Panc1 (cell line): ENCODE data around the gene BRD3OS. TPM values are rescaled to one million over a fixed set of nuclear protein-coding genes. Genes with fewer than 3 reads are reported as not detected.

Experiments used
- ATAC-seq: fragments of 200-7000 bp; cut with Tn5 transposase; 2 replicates; pipeline ENCODE4 v1.9.1; 2020; ENCODE audit warnings: mild to moderate bottlenecking, moderate library complexity
- BruUV-seq: library from RNA; stranded (reverse); fragments of 400-500 nt; replicated peaks from 2 replicates; lab custom pipeline; 2021; lab: Mats Ljungman, UMichigan
- CTCF ChIA-PET: fragments of 300-600 bp; sonication (Branson Sonifier 250); formaldehyde crosslinking; loops from one replicate; lab custom pipeline; 2022; ENCODE audit warnings: antibody characterized with exemption; lab: Charles Lee
- POLR2A ChIA-PET: fragments of 300-600 bp; sonication (Branson Sonifier 250); formaldehyde crosslinking; loops from one replicate; lab custom pipeline; 2022; ENCODE audit warnings: antibody characterized with exemption; lab: Charles Lee
- DNase-seq: peaks from one replicate; pipeline ENCODE4 v3.0.0-alpha.2; 2010; ENCODE audit warnings: low read depth, low spot score
- H3K27ac ChIP-seq: 2 replicates; pipeline ENCODE4 v1.5.1; 2011; ENCODE audit warnings: mild to moderate bottlenecking, low read length, inconsistent platforms
- H3K27me3 ChIP-seq: fragments of 200-500 bp; sonication (Bioruptor generic); 2 replicates; pipeline ENCODE4 v1.6.0; 2014; ENCODE audit warnings: low read length, inconsistent platforms; ENCODE audit not compliant: control insufficient read depth, insufficient read depth
- H3K36me3 ChIP-seq: fragments of 200-500 bp; sonication (Bioruptor generic); 2 replicates; pipeline ENCODE4 v1.5.1; 2014; ENCODE audit warnings: inconsistent platforms, mild to moderate bottlenecking, low read length, moderate library complexity; ENCODE audit not compliant: control insufficient read depth, insufficient read depth
- H3K4me1 ChIP-seq: 2 replicates; pipeline ENCODE4 v1.5.1; 2011; ENCODE audit warnings: inconsistent platforms, mild to moderate bottlenecking, low read length, moderate library complexity; ENCODE audit not compliant: control insufficient read depth, insufficient read depth
- H3K4me3 ChIP-seq, 2 experiments: 2 replicates each; pipeline ENCODE4 v1.5.1; 2011 to 2012; ENCODE audit warnings: low read depth in 2 of 2, low read length in 2 of 2, mild to moderate bottlenecking in 2 of 2, inconsistent platforms in 1 of 2, moderate library complexity in 1 of 2
- H3K9me3 ChIP-seq: fragments of 200-500 bp; sonication (Bioruptor generic); 2 replicates; pipeline ENCODE4 v1.5.1; 2014; ENCODE audit warnings: low read depth, mild to moderate bottlenecking, inconsistent platforms, low read length, moderate library complexity; ENCODE audit not compliant: control insufficient read depth, insufficient read depth
- POLR2AphosphoS5 ChIP-seq: IDR thresholded peaks from 2 replicates; pipeline ENCODE4 v1.6.1; 2012; ENCODE audit warnings: mild to moderate bottlenecking, low read depth, low read length, moderate library complexity
- SIN3A ChIP-seq: IDR thresholded peaks from 2 replicates; pipeline ENCODE4 v1.6.1; 2012; ENCODE audit warnings: low read depth, mild to moderate bottlenecking, low read length, moderate library complexity, borderline replicate concordance; ENCODE audit not compliant: insufficient read depth
- TCF7L2 ChIP-seq: IDR thresholded peaks from 2 replicates; pipeline ENCODE4 v1.6.1; 2011; ENCODE audit warnings: mild to moderate bottlenecking, low read depth, low read length, inconsistent platforms
- in situ Hi-C: cut with HindIII; loops from 2 replicates; pipeline ENCODE4 v1.10.0; 2016; ENCODE audit warnings: low sequenced_read_pairs, low pct_unique_long_range_greater_than_20kb
- intact Hi-C: fragments of 100-400 bp; cut with micrococcal nuclease; formaldehyde crosslinking; loops from one replicate; pipeline ENCODE4 v1.10.0; 2022; ENCODE audit not compliant: unreplicated experiment
- total RNA-seq: library from RNA; stranded (reverse); gene quantifications from one replicate; pipeline ENCODE4 v1.2.1, GENCODE V29; 2021; ENCODE audit not compliant: unreplicated experiment
- TF ChIP-seq, protein P1 (sequence below): fragments of 450-650 bp; IDR thresholded peaks from 2 replicates; pipeline ENCODE4 v1.5.1; 2017; ENCODE audit warnings: mild to moderate bottlenecking
- TF ChIP-seq, protein P2 (sequence below), 2 experiments: IDR thresholded peaks; 2 replicates each; pipeline ENCODE4 v1.6.1; 2011 to 2012; ENCODE audit warnings: low read depth in 2 of 2, control low read depth in 1 of 2, low read length in 1 of 2, mild to moderate bottlenecking in 1 of 2, moderate library complexity in 1 of 2; ENCODE audit not compliant: insufficient read depth in 1 of 2

The BRD3OS gene
- total RNA-seq, 1 experiment from 2014 or later = 22.1 TPM

DNA sequence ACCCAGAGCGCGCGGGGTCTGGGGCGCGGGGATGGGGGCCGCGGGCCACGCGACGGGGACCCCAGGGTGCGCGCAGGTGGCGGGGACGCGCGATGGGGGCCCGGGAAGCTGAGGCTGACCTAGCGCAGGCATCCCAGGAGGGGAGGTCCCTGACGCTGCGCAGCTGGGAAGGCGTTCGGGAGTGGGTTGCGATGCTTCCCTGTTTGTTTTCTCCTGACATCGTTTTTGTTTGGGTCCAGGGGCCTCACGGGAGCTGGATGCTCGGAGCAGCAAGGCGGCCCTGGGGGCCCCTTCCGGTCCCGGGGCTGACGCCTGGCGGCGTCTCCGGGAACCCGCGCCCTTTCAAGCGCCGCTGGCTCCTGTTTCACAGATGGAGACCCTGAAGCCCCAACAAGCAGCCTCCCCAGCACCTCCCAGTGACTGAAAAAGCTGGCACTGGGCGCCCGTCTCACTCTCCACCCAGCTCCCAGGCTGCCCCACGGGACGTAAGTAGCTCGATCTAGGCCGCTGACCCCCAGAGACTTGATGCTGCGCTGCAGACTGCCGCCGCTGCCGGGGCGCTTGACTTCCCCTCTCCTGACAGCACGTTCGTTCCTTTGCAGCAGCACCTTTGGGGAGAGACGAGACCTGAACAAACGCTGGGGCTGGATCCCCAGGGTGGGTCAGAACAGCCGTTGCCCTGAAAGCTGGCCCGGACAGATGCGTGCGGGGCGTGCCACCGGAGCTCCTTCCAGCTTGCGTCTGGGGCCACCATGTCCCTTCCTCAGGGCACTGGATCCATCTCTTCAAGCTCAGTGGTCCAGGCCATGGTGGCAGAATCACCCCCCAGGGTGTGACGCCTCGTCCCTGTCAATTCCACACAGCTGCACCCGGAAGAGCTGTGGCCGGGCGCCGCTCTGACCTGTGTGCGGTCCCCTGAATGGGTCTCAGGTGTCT is 593 bp downstream of the BRD3OS start:
- DNase-seq (no peak), ATAC-seq (peak; percentile 59)
- H3K27ac ChIP-seq = peak overlapping the region; percentile 48; the same call in 1 of the 2 replicates
- intact Hi-C loops (no loop called here), in situ Hi-C loops (no loop called here)
- CTCF ChIA-PET = interaction anchor here (0.6 kb wide), 1 partner anchor 28 kb away, joined by 4 read pairs; no protein-coding TSS in a partner anchor
- no peaks in the 10 kb centered on the region for H3K36me3 ChIP-seq
- H3K9me3 ChIP-seq = no peaks in the 10 kb centered on the region
- H3K4me3 ChIP-seq = peak overlapping the region; percentile 61 to 66
- peaks cover 6% of the 10 kb centered on the region for H3K4me1 ChIP-seq
- POLR2A ChIA-PET = interaction anchor here (0.6 kb wide), 1 partner anchor 50 kb away, joined by 6 read pairs; no protein-coding TSS in a partner anchor
- peak; percentile 38; the same call in 1 of the 2 replicates for TF ChIP-seq TCF7L2
- TF ChIP-seq, protein P1, sequence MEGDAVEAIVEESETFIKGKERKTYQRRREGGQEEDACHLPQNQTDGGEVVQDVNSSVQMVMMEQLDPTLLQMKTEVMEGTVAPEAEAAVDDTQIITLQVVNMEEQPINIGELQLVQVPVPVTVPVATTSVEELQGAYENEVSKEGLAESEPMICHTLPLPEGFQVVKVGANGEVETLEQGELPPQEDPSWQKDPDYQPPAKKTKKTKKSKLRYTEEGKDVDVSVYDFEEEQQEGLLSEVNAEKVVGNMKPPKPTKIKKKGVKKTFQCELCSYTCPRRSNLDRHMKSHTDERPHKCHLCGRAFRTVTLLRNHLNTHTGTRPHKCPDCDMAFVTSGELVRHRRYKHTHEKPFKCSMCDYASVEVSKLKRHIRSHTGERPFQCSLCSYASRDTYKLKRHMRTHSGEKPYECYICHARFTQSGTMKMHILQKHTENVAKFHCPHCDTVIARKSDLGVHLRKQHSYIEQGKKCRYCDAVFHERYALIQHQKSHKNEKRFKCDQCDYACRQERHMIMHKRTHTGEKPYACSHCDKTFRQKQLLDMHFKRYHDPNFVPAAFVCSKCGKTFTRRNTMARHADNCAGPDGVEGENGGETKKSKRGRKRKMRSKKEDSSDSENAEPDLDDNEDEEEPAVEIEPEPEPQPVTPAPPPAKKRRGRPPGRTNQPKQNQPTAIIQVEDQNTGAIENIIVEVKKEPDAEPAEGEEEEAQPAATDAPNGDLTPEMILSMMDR = no peak
- no TSS peak for BruUV-seq
- no peaks in the 10 kb centered on the region for H3K27me3 ChIP-seq

DNA sequence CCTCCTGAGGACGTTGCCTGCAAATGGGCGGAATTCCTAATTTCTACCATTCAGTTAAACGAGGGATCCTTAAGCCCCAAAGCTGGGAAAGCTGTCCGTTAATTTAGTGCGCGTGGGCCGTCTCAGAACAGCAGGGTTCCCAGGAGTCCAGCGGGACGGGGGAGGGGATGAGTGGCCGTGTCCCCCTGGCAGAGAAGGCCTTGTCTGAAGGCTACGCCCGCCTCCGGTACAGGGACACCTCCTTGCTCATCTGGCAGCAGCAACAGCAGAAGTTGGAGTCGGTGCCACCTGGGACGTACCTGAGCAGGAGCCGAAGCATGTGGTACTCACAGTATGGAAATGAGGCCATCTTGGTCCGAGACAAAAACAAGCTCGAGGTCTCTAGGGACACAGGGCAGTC is 1.3 kb downstream of the BRD3OS start:
- DNase-seq (no peak), ATAC-seq (no peak)
- intact Hi-C loops = no loop called here
- ChIA-PET CTCF (interaction anchor here (0.6 kb wide), 1 partner anchor 27 kb away, joined by 4 read pairs; no protein-coding TSS in a partner anchor), POLR2A (no interaction called here)
- H3K4me1 ChIP-seq = peaks cover 6% of the 10 kb centered on the region
- H3K9me3 ChIP-seq = no peaks in the 10 kb centered on the region
- BruUV-seq = no TSS peak
- no peak overlapping the region for H3K4me3 ChIP-seq
- TF ChIP-seq TCF7L2 (no peak), POLR2AphosphoS5 (no peak), SIN3A (no peak)
- TF ChIP-seq, protein P1 = no peak
- TF ChIP-seq, protein P2, sequence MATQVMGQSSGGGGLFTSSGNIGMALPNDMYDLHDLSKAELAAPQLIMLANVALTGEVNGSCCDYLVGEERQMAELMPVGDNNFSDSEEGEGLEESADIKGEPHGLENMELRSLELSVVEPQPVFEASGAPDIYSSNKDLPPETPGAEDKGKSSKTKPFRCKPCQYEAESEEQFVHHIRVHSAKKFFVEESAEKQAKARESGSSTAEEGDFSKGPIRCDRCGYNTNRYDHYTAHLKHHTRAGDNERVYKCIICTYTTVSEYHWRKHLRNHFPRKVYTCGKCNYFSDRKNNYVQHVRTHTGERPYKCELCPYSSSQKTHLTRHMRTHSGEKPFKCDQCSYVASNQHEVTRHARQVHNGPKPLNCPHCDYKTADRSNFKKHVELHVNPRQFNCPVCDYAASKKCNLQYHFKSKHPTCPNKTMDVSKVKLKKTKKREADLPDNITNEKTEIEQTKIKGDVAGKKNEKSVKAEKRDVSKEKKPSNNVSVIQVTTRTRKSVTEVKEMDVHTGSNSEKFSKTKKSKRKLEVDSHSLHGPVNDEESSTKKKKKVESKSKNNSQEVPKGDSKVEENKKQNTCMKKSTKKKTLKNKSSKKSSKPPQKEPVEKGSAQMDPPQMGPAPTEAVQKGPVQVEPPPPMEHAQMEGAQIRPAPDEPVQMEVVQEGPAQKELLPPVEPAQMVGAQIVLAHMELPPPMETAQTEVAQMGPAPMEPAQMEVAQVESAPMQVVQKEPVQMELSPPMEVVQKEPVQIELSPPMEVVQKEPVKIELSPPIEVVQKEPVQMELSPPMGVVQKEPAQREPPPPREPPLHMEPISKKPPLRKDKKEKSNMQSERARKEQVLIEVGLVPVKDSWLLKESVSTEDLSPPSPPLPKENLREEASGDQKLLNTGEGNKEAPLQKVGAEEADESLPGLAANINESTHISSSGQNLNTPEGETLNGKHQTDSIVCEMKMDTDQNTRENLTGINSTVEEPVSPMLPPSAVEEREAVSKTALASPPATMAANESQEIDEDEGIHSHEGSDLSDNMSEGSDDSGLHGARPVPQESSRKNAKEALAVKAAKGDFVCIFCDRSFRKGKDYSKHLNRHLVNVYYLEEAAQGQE (IDR thresholded peaks at IDR 0.05; ENCODE audit: insufficient read depth in 1 of 2, low read depth in 2 of 2, low read length in 1 of 2) = no peak
- no peaks in the 10 kb centered on the region for H3K27me3 ChIP-seq
- no peaks in the 10 kb centered on the region for H3K36me3 ChIP-seq
- H3K27ac ChIP-seq = no peak overlapping the region
- in situ Hi-C loops = no loop called here
